ENCODE measurements around the gene NANOS1.

NANOS1 gene

DNA sequence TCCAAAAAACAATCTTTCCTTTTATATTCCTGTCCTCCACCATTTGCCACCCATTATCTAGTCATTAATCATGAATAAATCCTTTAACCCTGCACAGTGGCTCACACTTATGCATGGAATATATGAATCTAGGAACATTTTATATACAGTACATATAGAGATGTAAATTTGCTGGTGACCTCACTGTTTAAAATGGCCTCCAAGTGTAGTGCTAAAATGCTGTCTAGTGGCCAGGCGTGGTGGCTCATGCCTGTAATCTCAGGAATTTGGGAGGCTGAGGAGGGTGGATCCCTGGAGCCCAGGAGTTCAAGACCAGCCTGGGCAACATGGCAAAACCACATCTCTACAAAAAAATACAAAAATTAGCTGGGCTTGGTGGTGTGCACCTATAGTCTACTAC lies 9.6 kb downstream of the NANOS1 start:
- Histone ChIP-seq H3K9me3 (ENCODE audit: insufficient read depth, low read depth, low read length) (no peaks in the 10 kb centered on the region), H3K36me3 (ENCODE audit: insufficient read depth, low read length) (peaks cover 99% of the 10 kb centered on the region)

DNA sequence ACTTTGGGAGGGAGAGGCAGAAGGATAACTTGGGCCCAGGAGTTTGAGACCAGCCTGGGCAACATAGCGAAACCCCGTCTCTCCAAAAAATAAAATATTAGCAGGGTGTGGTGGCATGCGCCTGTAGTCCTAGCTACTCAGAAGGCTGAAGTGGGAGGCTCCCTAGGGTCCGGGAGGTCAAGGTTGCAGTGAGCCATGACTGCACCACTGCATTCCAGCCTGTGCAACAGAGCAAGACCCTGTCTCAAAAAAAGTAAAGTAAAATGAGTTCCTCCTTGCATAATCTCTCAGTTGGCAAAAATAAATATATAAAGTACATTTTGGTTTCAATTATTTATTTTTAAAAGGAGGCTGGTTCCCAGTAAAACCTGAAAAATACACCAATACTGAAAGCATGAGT lies 11.8 kb downstream of the NANOS1 start:
- H3K27ac ChIP-seq (ENCODE audit: low read depth, low read length), result no peak overlapping the region
- H3K9me3 ChIP-seq (ENCODE audit: insufficient read depth, low read depth, low read length), result no peaks in the 10 kb centered on the region
- no peaks in the 10 kb centered on the region for H3K4me1 ChIP-seq (ENCODE audit: insufficient read depth, low read length)
- peaks cover 99% of the 10 kb centered on the region for H3K36me3 ChIP-seq (ENCODE audit: insufficient read depth, low read length)
- WGBS, result 100% methylated on average over 4 of the region's 4 CpGs
- no peaks in the 10 kb centered on the region for H3K27me3 ChIP-seq (ENCODE audit: insufficient read depth, low read length)
- H3K9ac ChIP-seq (ENCODE audit: low read depth, low read length), result no peak overlapping the region
- H3K4me3 ChIP-seq (ENCODE audit: low read length), result no peak overlapping the region

More for the DNA sequence above, 9.6 kb downstream of the NANOS1 start:
- Histone ChIP-seq H3K4me1 (ENCODE audit: insufficient read depth, low read length) (no peaks in the 10 kb centered on the region), H3K9ac (ENCODE audit: low read depth, low read length) (no peak overlapping the region), H3K27me3 (ENCODE audit: insufficient read depth, low read length) (no peaks in the 10 kb centered on the region), H3K4me3 (ENCODE audit: low read length) (no peak overlapping the region), H3K27ac (ENCODE audit: low read depth, low read length) (no peak overlapping the region)
- WGBS, result 84% methylated on average over 1 of the region's 1 CpG

DNA sequence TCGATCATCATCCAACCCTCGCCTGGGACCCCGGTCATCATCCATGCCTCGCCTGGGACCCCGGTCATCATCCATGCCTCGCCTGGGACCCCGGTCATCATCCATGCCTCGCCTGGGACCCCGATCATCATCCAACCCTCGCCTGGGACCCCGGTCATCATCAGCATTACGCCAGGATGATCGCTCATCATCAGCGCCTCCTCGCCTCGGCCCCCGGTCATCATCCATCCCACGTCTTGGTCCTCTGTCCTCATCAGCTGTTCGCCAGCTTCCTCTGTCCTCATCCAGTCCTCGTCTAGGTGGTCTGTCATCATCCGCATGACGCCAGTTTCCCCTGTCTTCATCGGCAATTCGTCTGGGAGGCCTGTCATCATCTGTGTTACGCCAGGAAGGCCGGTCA lies 12.7 kb downstream of the NANOS1 start:
- Histone ChIP-seq H3K27me3 (ENCODE audit: insufficient read depth, low read length) (no peaks in the 10 kb centered on the region), H3K36me3 (ENCODE audit: insufficient read depth, low read length) (peaks cover 99% of the 10 kb centered on the region), H3K4me1 (ENCODE audit: insufficient read depth, low read length) (no peaks in the 10 kb centered on the region), H3K27ac (ENCODE audit: low read depth, low read length) (no peak overlapping the region), H3K4me3 (ENCODE audit: low read length) (no peak overlapping the region), H3K9me3 (ENCODE audit: insufficient read depth, low read depth, low read length) (no peaks in the 10 kb centered on the region), H3K9ac (ENCODE audit: low read depth, low read length) (no peak overlapping the region)
- WGBS, result 96% methylated on average over 26 of the region's 26 CpGs

DNA sequence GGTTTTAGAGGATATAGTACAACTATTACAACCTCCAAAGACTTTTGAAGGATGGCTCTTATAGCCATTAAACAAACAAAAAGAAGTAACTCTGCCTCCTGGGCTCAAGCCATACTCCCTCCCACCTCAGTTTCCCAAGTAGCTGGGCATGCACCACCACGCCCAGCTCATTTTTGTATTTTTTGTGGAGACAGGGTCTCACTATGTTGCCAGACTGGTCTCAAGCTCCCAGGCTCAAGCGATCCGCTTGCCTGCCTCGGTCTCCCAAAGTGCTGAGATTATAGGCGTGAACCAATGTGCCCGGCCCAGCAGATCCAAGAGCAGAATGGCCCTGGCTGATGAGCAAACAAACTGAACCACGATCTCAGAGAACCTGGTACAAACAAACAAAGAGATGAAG lies 16.0 kb downstream of the NANOS1 start:
- Histone ChIP-seq H3K9me3 (ENCODE audit: insufficient read depth, low read depth, low read length) (no peaks in the 10 kb centered on the region), H3K27me3 (ENCODE audit: insufficient read depth, low read length) (no peaks in the 10 kb centered on the region), H3K4me1 (ENCODE audit: insufficient read depth, low read length) (no peaks in the 10 kb centered on the region), H3K36me3 (ENCODE audit: insufficient read depth, low read length) (peaks cover 100% of the 10 kb centered on the region), H3K27ac (ENCODE audit: low read depth, low read length) (no peak overlapping the region), H3K4me3 (ENCODE audit: low read length) (no peak overlapping the region), H3K9ac (ENCODE audit: low read depth, low read length) (no peak overlapping the region)
- 97% methylated on average over 7 of the region's 7 CpGs for WGBS

DNA sequence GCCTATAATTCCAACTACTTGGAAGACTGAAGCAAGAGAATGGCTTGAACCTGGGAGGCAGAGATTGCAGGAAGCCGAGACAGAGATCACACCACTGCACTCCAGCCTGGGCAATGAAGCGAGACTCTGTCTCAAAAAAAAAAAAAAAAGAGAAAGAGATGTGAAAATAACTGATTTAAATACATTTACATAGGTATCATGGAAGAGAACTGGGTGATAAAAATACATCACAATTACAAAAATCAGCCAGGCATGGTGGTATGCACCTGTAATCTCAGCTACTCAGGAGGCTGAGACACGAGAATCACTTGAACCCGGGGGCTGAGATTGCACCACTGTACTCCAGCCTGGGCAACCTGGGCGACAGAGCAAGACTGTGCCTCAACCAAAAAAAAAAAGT lies 19.8 kb downstream of the NANOS1 start:
- 96% methylated on average over 5 of the region's 5 CpGs for WGBS
- H3K9ac ChIP-seq (ENCODE audit: low read depth, low read length), result no peak overlapping the region
- H3K27ac ChIP-seq (ENCODE audit: low read depth, low read length), result no peak overlapping the region
- H3K27me3 ChIP-seq (ENCODE audit: insufficient read depth, low read length), result no peaks in the 10 kb centered on the region
- H3K4me3 ChIP-seq (ENCODE audit: low read length), result no peak overlapping the region
- H3K36me3 ChIP-seq (ENCODE audit: insufficient read depth, low read length), result peaks cover 100% of the 10 kb centered on the region
- no peaks in the 10 kb centered on the region for H3K4me1 ChIP-seq (ENCODE audit: insufficient read depth, low read length)
- no peaks in the 10 kb centered on the region for H3K9me3 ChIP-seq (ENCODE audit: insufficient read depth, low read depth, low read length)

DNA sequence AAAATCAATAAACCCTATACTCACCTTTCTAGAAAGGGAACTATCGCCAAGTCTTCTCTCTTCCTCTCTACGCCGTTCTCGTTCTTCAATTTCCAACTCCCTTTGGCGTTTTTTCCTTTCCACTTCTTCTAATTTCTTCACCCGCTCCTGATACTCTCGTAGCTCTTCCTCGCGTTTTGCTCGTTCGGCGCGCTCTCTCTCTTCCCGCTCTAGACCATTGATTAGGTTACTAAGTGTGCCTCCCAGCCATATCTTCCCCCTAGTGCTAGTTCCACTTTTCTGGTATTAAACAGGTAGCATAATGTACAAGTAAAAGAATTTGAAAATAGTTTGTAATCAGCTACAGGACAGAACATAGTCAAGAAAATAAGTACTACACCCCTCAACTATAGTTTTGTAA lies 20.3 kb downstream of the NANOS1 start:
- Histone ChIP-seq H3K4me1 (ENCODE audit: insufficient read depth, low read length) (no peaks in the 10 kb centered on the region), H3K27me3 (ENCODE audit: insufficient read depth, low read length) (no peaks in the 10 kb centered on the region), H3K27ac (ENCODE audit: low read depth, low read length) (no peak overlapping the region), H3K4me3 (ENCODE audit: low read length) (no peak overlapping the region), H3K9me3 (ENCODE audit: insufficient read depth, low read depth, low read length) (no peaks in the 10 kb centered on the region), H3K9ac (ENCODE audit: low read depth, low read length) (no peak overlapping the region), H3K36me3 (ENCODE audit: insufficient read depth, low read length) (peaks cover 100% of the 10 kb centered on the region)
- WGBS, result 95% methylated on average over 14 of the region's 14 CpGs

DNA sequence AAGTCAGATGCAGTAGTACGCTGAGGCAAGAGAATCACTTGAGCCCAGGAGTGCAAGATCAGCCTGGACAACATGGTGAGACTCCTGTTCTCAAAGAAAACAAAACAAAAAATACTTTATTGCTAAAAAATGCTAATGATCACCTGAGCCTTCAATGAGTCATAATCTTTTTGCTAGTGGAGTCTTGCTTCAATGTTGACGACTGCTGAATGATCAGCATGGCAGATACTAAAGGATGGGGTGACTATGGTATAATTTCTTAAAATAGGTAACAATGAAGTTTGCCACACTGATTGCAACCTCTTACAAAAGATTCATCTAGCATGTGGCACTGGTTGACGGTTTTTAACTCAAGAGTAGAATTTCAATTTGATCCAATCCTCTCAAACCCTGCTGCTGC lies 22.3 kb downstream of the NANOS1 start:
- Histone ChIP-seq H3K27me3 (ENCODE audit: insufficient read depth, low read length) (no peaks in the 10 kb centered on the region), H3K9me3 (ENCODE audit: insufficient read depth, low read depth, low read length) (no peaks in the 10 kb centered on the region), H3K4me1 (ENCODE audit: insufficient read depth, low read length) (no peaks in the 10 kb centered on the region), H3K9ac (ENCODE audit: low read depth, low read length) (no peak overlapping the region), H3K36me3 (ENCODE audit: insufficient read depth, low read length) (peaks cover 100% of the 10 kb centered on the region), H3K27ac (ENCODE audit: low read depth, low read length) (no peak overlapping the region), H3K4me3 (ENCODE audit: low read length) (no peak overlapping the region)
- WGBS, result 93% methylated on average over 3 of the region's 3 CpGs

DNA sequence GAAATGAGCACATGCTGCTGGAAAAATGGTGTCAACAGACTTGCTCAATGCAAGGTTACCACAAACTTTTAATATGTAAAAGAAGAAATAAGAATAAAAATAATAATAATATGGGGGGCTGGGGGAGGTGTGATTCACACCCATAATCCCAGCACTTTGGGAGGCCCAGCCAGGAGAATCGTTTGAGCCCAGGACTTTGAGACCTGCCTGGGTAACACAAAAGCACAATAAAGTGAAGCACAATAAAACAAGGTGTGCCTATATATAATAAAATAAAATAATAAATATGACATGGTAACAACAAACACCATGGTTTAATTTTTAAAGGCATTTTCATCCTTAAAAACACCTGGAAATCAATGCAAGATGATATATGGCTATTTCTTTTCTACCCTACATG lies 26.0 kb downstream of the NANOS1 start:
- Histone ChIP-seq H3K4me1 (ENCODE audit: insufficient read depth, low read length) (no peaks in the 10 kb centered on the region), H3K9me3 (ENCODE audit: insufficient read depth, low read depth, low read length) (no peaks in the 10 kb centered on the region), H3K27me3 (ENCODE audit: insufficient read depth, low read length) (no peaks in the 10 kb centered on the region), H3K27ac (ENCODE audit: low read depth, low read length) (no peak overlapping the region), H3K4me3 (ENCODE audit: low read length) (no peak overlapping the region), H3K9ac (ENCODE audit: low read depth, low read length) (no peak overlapping the region), H3K36me3 (ENCODE audit: insufficient read depth, low read length) (peaks cover 100% of the 10 kb centered on the region)
- WGBS, result 100% methylated on average over 1 of the region's 1 CpG

DNA sequence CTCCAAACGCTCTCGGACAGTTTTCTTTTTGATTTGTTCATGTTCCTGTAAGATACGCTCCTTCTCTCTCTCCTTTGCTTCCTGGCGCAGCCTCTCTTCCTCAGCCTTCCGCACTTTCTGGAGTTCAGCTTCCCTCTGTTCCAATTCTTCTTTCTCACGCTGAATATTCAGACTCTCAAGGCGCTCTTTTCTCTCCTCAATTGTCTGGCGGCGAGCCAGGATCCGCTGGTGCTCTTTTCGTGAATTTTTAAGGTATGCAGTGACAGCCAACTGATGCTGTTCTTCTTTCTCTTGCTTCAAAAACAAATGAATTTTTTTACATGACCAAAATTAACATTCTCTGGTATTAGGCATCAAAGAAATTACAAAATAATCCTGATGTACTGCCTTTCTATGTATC lies 28.5 kb downstream of the NANOS1 start:
- H3K4me3 ChIP-seq (ENCODE audit: low read length), result no peak overlapping the region
- H3K9me3 ChIP-seq (ENCODE audit: insufficient read depth, low read depth, low read length), result no peaks in the 10 kb centered on the region
- H3K4me1 ChIP-seq (ENCODE audit: insufficient read depth, low read length), result no peaks in the 10 kb centered on the region
- H3K36me3 ChIP-seq (ENCODE audit: insufficient read depth, low read length), result peaks cover 100% of the 10 kb centered on the region
- 95% methylated on average over 11 of the region's 11 CpGs for WGBS
- H3K27me3 ChIP-seq (ENCODE audit: insufficient read depth, low read length), result no peaks in the 10 kb centered on the region
- no peak overlapping the region for H3K9ac ChIP-seq (ENCODE audit: low read depth, low read length)
- no peak overlapping the region for H3K27ac ChIP-seq (ENCODE audit: low read depth, low read length)

DNA sequence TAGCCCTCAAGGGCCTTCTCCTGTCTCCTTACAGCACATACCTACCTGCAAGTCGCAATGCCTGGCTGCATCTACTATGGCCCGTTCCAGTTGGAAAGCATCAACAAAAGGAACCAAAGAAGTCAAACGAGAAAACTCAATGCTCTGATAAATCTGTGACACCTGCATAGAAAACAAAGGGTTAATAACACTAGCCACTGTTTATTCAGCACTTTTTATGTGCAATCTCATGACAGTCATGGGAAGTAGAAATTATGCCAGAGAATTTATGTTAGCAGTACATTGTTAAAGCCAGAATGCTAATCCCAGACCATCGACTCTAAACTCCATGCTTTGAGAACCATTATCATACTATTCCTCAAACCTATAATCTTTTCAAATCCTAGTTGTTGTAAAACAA lies 30.0 kb downstream of the NANOS1 start:
- Histone ChIP-seq H3K27me3 (ENCODE audit: insufficient read depth, low read length) (no peaks in the 10 kb centered on the region), H3K9ac (ENCODE audit: low read depth, low read length) (no peak overlapping the region), H3K4me3 (ENCODE audit: low read length) (no peak overlapping the region), H3K27ac (ENCODE audit: low read depth, low read length) (no peak overlapping the region), H3K9me3 (ENCODE audit: insufficient read depth, low read depth, low read length) (no peaks in the 10 kb centered on the region), H3K4me1 (ENCODE audit: insufficient read depth, low read length) (no peaks in the 10 kb centered on the region), H3K36me3 (ENCODE audit: insufficient read depth, low read length) (peaks cover 100% of the 10 kb centered on the region)
- WGBS, result 93% methylated on average over 4 of the region's 4 CpGs

DNA sequence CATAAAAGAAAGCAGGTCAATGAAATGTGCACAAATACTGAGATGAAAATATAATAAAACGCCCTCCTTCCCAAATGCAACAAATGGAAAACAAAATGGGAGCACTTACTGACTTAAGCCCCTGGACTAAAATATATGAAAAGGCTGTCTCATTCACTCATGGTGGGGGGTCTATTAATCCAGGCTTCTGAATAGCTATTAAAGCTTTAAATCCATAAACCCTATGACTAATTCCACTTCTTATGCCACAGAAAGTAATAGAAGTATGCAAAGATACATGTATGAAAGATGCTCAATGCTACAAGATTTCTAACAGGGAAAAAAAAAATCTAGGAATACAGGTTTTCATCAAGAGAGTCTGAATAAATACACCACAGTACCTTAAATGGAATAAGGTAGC lies 30.6 kb downstream of the NANOS1 start:
- Histone ChIP-seq H3K27ac (ENCODE audit: low read depth, low read length) (no peak overlapping the region), H3K36me3 (ENCODE audit: insufficient read depth, low read length) (peaks cover 100% of the 10 kb centered on the region), H3K27me3 (ENCODE audit: insufficient read depth, low read length) (no peaks in the 10 kb centered on the region), H3K9me3 (ENCODE audit: insufficient read depth, low read depth, low read length) (no peaks in the 10 kb centered on the region), H3K9ac (ENCODE audit: low read depth, low read length) (no peak overlapping the region), H3K4me1 (ENCODE audit: insufficient read depth, low read length) (no peaks in the 10 kb centered on the region), H3K4me3 (ENCODE audit: low read length) (no peak overlapping the region)
- 100% methylated on average over 1 of the region's 1 CpG for WGBS

DNA sequence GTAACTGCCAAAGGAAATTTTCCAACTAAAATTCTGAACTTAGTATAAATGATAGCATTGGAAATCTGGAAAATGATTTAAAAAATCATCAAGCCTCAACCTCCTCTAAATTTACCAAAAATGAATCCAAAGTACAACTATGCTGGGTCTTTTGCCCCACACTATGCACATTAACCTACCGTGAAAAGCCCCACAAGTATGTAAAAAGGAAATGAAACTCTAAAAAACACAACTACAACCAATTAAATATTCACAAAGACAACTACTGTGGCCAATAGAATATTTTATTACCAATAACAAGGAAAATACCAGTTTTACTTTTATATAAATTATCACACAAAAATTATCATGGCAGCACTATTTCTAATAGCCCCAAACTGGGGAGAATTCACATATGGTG lies 31.8 kb downstream of the NANOS1 start:
- Histone ChIP-seq H3K27me3 (ENCODE audit: insufficient read depth, low read length) (no peaks in the 10 kb centered on the region), H3K36me3 (ENCODE audit: insufficient read depth, low read length) (peaks cover 99% of the 10 kb centered on the region), H3K9ac (ENCODE audit: low read depth, low read length) (no peak overlapping the region), H3K4me1 (ENCODE audit: insufficient read depth, low read length) (no peaks in the 10 kb centered on the region), H3K4me3 (ENCODE audit: low read length) (no peak overlapping the region), H3K27ac (ENCODE audit: low read depth, low read length) (no peak overlapping the region), H3K9me3 (ENCODE audit: insufficient read depth, low read depth, low read length) (no peaks in the 10 kb centered on the region)
- 89% methylated on average over 1 of the region's 1 CpG for WGBS
